ENCODE measurements around the gene RB1. TPM values are rescaled to one million over a fixed set of nuclear protein-coding genes. Genes with fewer than 3 reads are reported as not detected.

RB1 gene
- total RNA-seq, 1 experiment from 2014 or later, result 36.7 TPM

GRCh38 chr13:48400850-48401291, 97.3 kb downstream of the RB1 start:
- ATAC-seq (no peak), DNase-seq (ENCODE audit: low read depth, low spot score) (no peak)
- no peak overlapping the region for H3K4me3 ChIP-seq (replicated peaks in 1 of 2; ENCODE audit: low read depth in 1 of 2, low read length in 2 of 2)
- no peak overlapping the region for H3K9ac ChIP-seq (ENCODE audit: low read length)
- H3K9me3 ChIP-seq (ENCODE audit: control insufficient read depth in 1 of 2, insufficient read depth in 1 of 2, low read depth in 1 of 2, low read length in 2 of 2), result no peaks in the 10 kb centered on the region
- H4K20me1 ChIP-seq (ENCODE audit: insufficient read depth), result no peaks in the 10 kb centered on the region
- H3K4me2 ChIP-seq (ENCODE audit: low read length), result no peak overlapping the region
- no peaks in the 10 kb centered on the region for H3K27me3 ChIP-seq (ENCODE audit: insufficient read depth, low read length)
- H3K79me2 ChIP-seq (ENCODE audit: insufficient read depth, low read length), result no peaks in the 10 kb centered on the region
- no peak overlapping the region for H2AFZ ChIP-seq (ENCODE audit: low read depth, low read length, poor library complexity, severe bottlenecking)
- no peaks in the 10 kb centered on the region for H3K9me2 ChIP-seq (ENCODE audit: insufficient read depth)
- no TSS peak for BruUV-seq (replicated peaks)
- ChIA-PET RAD21 (ENCODE audit: low non-redundant PET in 1 of 2, low total read pairs in 2 of 2, uncharacterized antibody in 2 of 2, unreplicated experiment in 2 of 2) (no interaction called here), POLR2A (no interaction called here), CTCF (no interaction called here)
- intact Hi-C loops (cut with micrococcal nuclease), result no loop called here
- H3K36me3 ChIP-seq (ENCODE audit: control insufficient read depth in 1 of 2, insufficient read depth in 2 of 2, low read length in 2 of 2), result no peaks in the 10 kb centered on the region; a peak in 1 of 4 replicates
- no peak overlapping the region for H3K27ac ChIP-seq (ENCODE audit: low read depth, low read length)
- no peak for TF ChIP-seq TCF7L2 (IDR thresholded peaks at IDR 0.05; ENCODE audit: borderline replicate concordance, extremely low read depth, insufficient read depth, insufficient read length)
- TF ChIP-seq ATF3 (IDR thresholded peaks at IDR 0.05), result no peak
- TF ChIP-seq JUND (IDR thresholded peaks at IDR 0.05), result no peak
- no peak for TF ChIP-seq SRF (IDR thresholded peaks at IDR 0.05; ENCODE audit: low read depth)
- no peak for TF ChIP-seq RAD21 (IDR thresholded peaks at IDR 0.05; ENCODE audit: low read depth)
- no peak for TF ChIP-seq CBX3 (IDR thresholded peaks at IDR 0.05; ENCODE audit: low read depth)
- no peak for TF ChIP-seq EZH2phosphoT487 (IDR thresholded peaks at IDR 0.05; ENCODE audit: borderline replicate concordance)
- no peak for TF ChIP-seq CTCF (IDR thresholded peaks at IDR 0.05 in 2 of 3, conservative IDR thresholded peaks at IDR 0.05 in 1 of 3; ENCODE audit: borderline replicate concordance in 1 of 3, insufficient read depth in 1 of 3, low read depth in 2 of 3, low read length in 2 of 3)
- TF ChIP-seq ZFX (IDR thresholded peaks at IDR 0.05), result no peak
- no peak for TF ChIP-seq MAX (IDR thresholded peaks at IDR 0.05)
- no peaks in the 10 kb centered on the region for H3K4me1 ChIP-seq (ENCODE audit: control insufficient read depth in 1 of 2, insufficient read depth in 2 of 2, low read length in 2 of 2)
